Left ventricle myocardium inferior (tissue), 1 donor: ENCODE measurements around the gene DOK7. TPM values are rescaled to one million over a fixed set of nuclear protein-coding genes. Genes with fewer than 3 reads are reported as not detected.

ENCODE experiments used
- DNase-seq: peaks from one replicate; pipeline ENCODE4 v3.0.0-alpha.2; 2020
- H3K27ac ChIP-seq: fragments of 200-600 bp; replicated peaks from 2 replicates; pipeline ENCODE4 v1.8.0; 2021
- H3K27me3 ChIP-seq: fragments of 200-600 bp; 2 replicates; pipeline ENCODE4 v1.8.0; 2021; ENCODE audit warnings: low read depth
- H3K36me3 ChIP-seq: fragments of 200-600 bp; 2 replicates; pipeline ENCODE4 v1.8.0; 2021
- H3K4me1 ChIP-seq: fragments of 200-600 bp; 2 replicates; pipeline ENCODE4 v1.8.0; 2021
- H3K4me3 ChIP-seq: fragments of 200-600 bp; 2 replicates; pipeline ENCODE4 v1.8.0; 2021; ENCODE audit warnings: mild to moderate bottlenecking, moderate library complexity
- H3K9me3 ChIP-seq: fragments of 200-600 bp; replicated peaks from 2 replicates; pipeline ENCODE4 v1.8.0; 2021
- CTCF ChIP-seq: fragments of 200-600 bp; IDR thresholded peaks from 2 replicates; pipeline ENCODE4 v1.8.0; 2021; ENCODE audit warnings: antibody characterized with exemption, mild to moderate bottlenecking, borderline replicate concordance
- intact Hi-C: fragments of 100-400 bp; cut with micrococcal nuclease; formaldehyde crosslinking; loops from one replicate; pipeline ENCODE4 v1.11.0; 2022
- total RNA-seq: library from RNA; stranded (reverse); fragmentation: NEBNext Ultra II Directional; extraction: Animal tissue kit (Norgen Biotek cat#: 25700); gene quantifications from one replicate; pipeline ENCODE4 v1.2.1, GENCODE V29; 2021
- donor health status: DM: no; HTN: yes; CAD: no; lungs with severe emphysema.

DOK7 gene
- total RNA-seq, 1 donor from 2014 or later: 46.7 TPM

- Histone ChIP-seq H3K4me3 (no peak overlapping the region), H3K36me3 (peaks cover 6% of the 10 kb centered on the region), H3K9me3 (no peaks in the 10 kb centered on the region), H3K27ac (peak overlapping the region; percentile 61), H3K4me1 (peaks cover 65% of the 10 kb centered on the region), H3K27me3 (peaks cover 28% of the 10 kb centered on the region)
- intact Hi-C loops: no loop called here
- TF ChIP-seq CTCF: no peak
- peak; percentile 22 for DNase-seq
These were observed 10.3 kb downstream of the DOK7 start for GRCh38 chr4:3473181-3473950.

GRCh38 chr4:3473996-3474765 is 11.1 kb downstream of the DOK7 start:
- H3K36me3 ChIP-seq: peaks cover 6% of the 10 kb centered on the region
- H3K4me1 ChIP-seq: peaks cover 62% of the 10 kb centered on the region
- H3K27ac ChIP-seq: peak overlapping the region; percentile 61
- intact Hi-C loops: no loop called here
- no peak for TF ChIP-seq CTCF
- no peak overlapping the region for H3K4me3 ChIP-seq
- DNase-seq: no peak
- no peaks in the 10 kb centered on the region for H3K9me3 ChIP-seq
- H3K27me3 ChIP-seq: peaks cover 28% of the 10 kb centered on the region

GRCh38 chr4:3475041-3475712 is 12.1 kb downstream of the DOK7 start:
- no peak overlapping the region for H3K27ac ChIP-seq
- no peak for TF ChIP-seq CTCF
- H3K36me3 ChIP-seq: peaks cover 6% of the 10 kb centered on the region
- peaks cover 62% of the 10 kb centered on the region for H3K4me1 ChIP-seq
- DNase-seq: no peak
- peaks cover 28% of the 10 kb centered on the region for H3K27me3 ChIP-seq
- intact Hi-C loops: no loop called here
- no peaks in the 10 kb centered on the region for H3K9me3 ChIP-seq
- H3K4me3 ChIP-seq: no peak overlapping the region

- H3K27me3 ChIP-seq: peaks cover 30% of the 10 kb centered on the region
- no peak overlapping the region for H3K4me3 ChIP-seq
- TF ChIP-seq CTCF: no peak
- peaks cover 6% of the 10 kb centered on the region for H3K36me3 ChIP-seq
- no peak for DNase-seq
- H3K4me1 ChIP-seq: peaks cover 62% of the 10 kb centered on the region
- H3K27ac ChIP-seq: no peak overlapping the region
- H3K9me3 ChIP-seq: no peaks in the 10 kb centered on the region
- intact Hi-C loops: no loop called here
These were observed 12.7 kb downstream of the DOK7 start for GRCh38 chr4:3475713-3476260.

- Histone ChIP-seq H3K36me3 (peaks cover 6% of the 10 kb centered on the region), H3K9me3 (no peaks in the 10 kb centered on the region), H3K27ac (no peak overlapping the region), H3K4me1 (peaks cover 62% of the 10 kb centered on the region), H3K27me3 (peaks cover 34% of the 10 kb centered on the region), H3K4me3 (no peak overlapping the region)
- no peak for DNase-seq
- intact Hi-C loops: no loop called here
- TF ChIP-seq CTCF: no peak
These were observed 13.2 kb downstream of the DOK7 start for GRCh38 chr4:3476341-3476747.
